Endothelial cell of umbilical vein (primary cell): ENCODE measurements around the gene EEIG1. TPM values are rescaled to one million over a fixed set of nuclear protein-coding genes. Genes with fewer than 3 reads are reported as not detected.

ENCODE experiments used
- BruUV-seq: library from RNA; stranded (reverse); fragments of 400-500 nt; replicated peaks from 2 replicates; lab custom pipeline; 2021; lab: Mats Ljungman, UMichigan
- CTCF ChIA-PET: fragments of 300-600, 350-600 bp; sonication (Branson Sonifier 250); formaldehyde crosslinking; loops from one replicate; lab custom pipeline; 2021; ENCODE audit warnings: antibody characterized with exemption, inconsistent platforms; lab: Charles Lee
- POLR2A ChIA-PET: fragments of 300-600, 350-600 bp; sonication (Branson Sonifier 250); formaldehyde crosslinking; loops from one replicate; lab custom pipeline; 2021; ENCODE audit warnings: antibody characterized with exemption, inconsistent platforms; lab: Charles Lee
- DNase-seq: peaks from one replicate; pipeline ENCODE4 v3.0.0-alpha.2; 2011; ENCODE audit warnings: low read depth, low spot score
- FAIRE-seq: peaks from 2 replicates; lab custom pipeline; 2011; peaks lifted over from hg19 to GRCh38; lab: Jason Lieb, UNC
- H2AFZ ChIP-seq: 2 replicates; pipeline ENCODE4 v1.6.0; 2012; ENCODE audit warnings: low read depth, low read length, control low read depth, inconsistent platforms
- H3K27ac ChIP-seq: 2 replicates; pipeline ENCODE4 v1.5.1; 2011; ENCODE audit warnings: low read depth, mild to moderate bottlenecking, control low read depth, low read length, moderate library complexity; ENCODE audit not compliant: insufficient read depth
- H3K27me3 ChIP-seq, 2 experiments: 2 replicates each; pipeline versions ENCODE4 v1.6.0 to v1.6.1; 2011; ENCODE audit warnings: low read length in 2 of 2, mixed read lengths in 1 of 2; ENCODE audit not compliant: control insufficient read depth in 2 of 2, insufficient read depth in 2 of 2
- H3K36me3 ChIP-seq, 2 experiments: 2 replicates in 1 of 2; 3 replicates in 1 of 2; pipeline ENCODE4 v1.5.1; 2011; ENCODE audit warnings: low read length in 2 of 2, mild to moderate bottlenecking in 1 of 2, moderate library complexity in 1 of 2; ENCODE audit not compliant: control insufficient read depth in 2 of 2, insufficient read depth in 2 of 2; ENCODE audit errors: extremely low read depth in 1 of 2
- H3K4me1 ChIP-seq: 3 replicates; pipeline ENCODE4 v1.5.1; 2011; ENCODE audit warnings: mild to moderate bottlenecking, low read length; ENCODE audit not compliant: control insufficient read depth, insufficient read depth; ENCODE audit errors: extremely low read depth
- H3K4me2 ChIP-seq: 2 replicates; pipeline ENCODE4 v1.6.1; 2011; ENCODE audit warnings: low read length, control low read depth, mixed read lengths; ENCODE audit not compliant: insufficient read depth
- H3K4me3 ChIP-seq, 3 experiments: fragments of 200-600 bp in 1 of 3; sonication (generic), shearing (Covaris generic) in 1 of 3; replicated peaks in 1 of 3; 2 replicates each; pipeline ENCODE4 v1.5.1; 2011 to 2016; ENCODE audit warnings: control low read depth in 3 of 3, low read length in 3 of 3, mild to moderate bottlenecking in 2 of 3, inconsistent platforms in 1 of 3, low read depth in 1 of 3, moderate library complexity in 1 of 3; ENCODE audit not compliant: insufficient read depth in 1 of 3
- H3K79me2 ChIP-seq: 2 replicates; pipeline ENCODE4 v1.6.0; 2012; ENCODE audit warnings: low read length, inconsistent platforms; ENCODE audit not compliant: control insufficient read depth, insufficient read depth
- H3K9ac ChIP-seq: replicated peaks from 2 replicates; pipeline ENCODE3; 2011; ENCODE audit warnings: low read length, control low read depth; ENCODE audit not compliant: insufficient read depth; ENCODE audit errors: extremely low read depth
- H3K9me1 ChIP-seq: replicated peaks from 3 replicates; pipeline ENCODE4 v1.6.0; 2011; ENCODE audit warnings: mild to moderate bottlenecking, low read length; ENCODE audit not compliant: control insufficient read depth, insufficient read depth; ENCODE audit errors: extremely low read depth
- H3K9me3 ChIP-seq: replicated peaks from 2 replicates; pipeline ENCODE4 v1.5.1; 2012; ENCODE audit warnings: low read length, inconsistent platforms; ENCODE audit not compliant: control insufficient read depth, insufficient read depth
- H4K20me1 ChIP-seq: replicated peaks from 2 replicates; pipeline ENCODE3; 2011; ENCODE audit warnings: mild to moderate bottlenecking, low read length; ENCODE audit not compliant: control insufficient read depth, insufficient read depth; ENCODE audit errors: extremely low read depth
- EZH2 ChIP-seq: IDR thresholded peaks from 2 replicates; pipeline ENCODE4 v1.6.1; 2012; ENCODE audit warnings: borderline replicate concordance, low read depth, mild to moderate bottlenecking, moderate library complexity, low read length, inconsistent platforms; ENCODE audit not compliant: severe bottlenecking
- FOS ChIP-seq: IDR thresholded peaks from 2 replicates; pipeline ENCODE4 v1.6.1; 2011; ENCODE audit warnings: mild to moderate bottlenecking, low read length, moderate library complexity, borderline replicate concordance; ENCODE audit not compliant: insufficient read depth
- GATA2 ChIP-seq: IDR thresholded peaks from 2 replicates; pipeline ENCODE4 v1.7.0; 2011; ENCODE audit warnings: low read depth, mild to moderate bottlenecking, moderate library complexity, mixed read lengths, low read length; ENCODE audit not compliant: insufficient read length, insufficient read depth
- JUN ChIP-seq: IDR thresholded peaks from 2 replicates; pipeline ENCODE4 v1.6.1; 2011; ENCODE audit warnings: borderline replicate concordance, low read depth; ENCODE audit not compliant: insufficient read length, insufficient read depth
- MYC ChIP-seq: IDR thresholded peaks from one replicate; pipeline ENCODE4 v1.6.1; 2011; ENCODE audit warnings: mild to moderate bottlenecking, low read depth, low read length
- POLR2A ChIP-seq: IDR thresholded peaks from 2 replicates; pipeline ENCODE4 v1.6.1; 2012; ENCODE audit warnings: low read depth, mild to moderate bottlenecking, control low read depth, low read length
- POLR2AphosphoS5 ChIP-seq: IDR thresholded peaks from 2 replicates; pipeline ENCODE4 v1.6.1; 2012; ENCODE audit warnings: low read depth, mild to moderate bottlenecking, control low read depth, low read length, moderate library complexity; ENCODE audit not compliant: insufficient read depth
- dilution Hi-C: fragments of 300-500 bp; cut with MboI; formaldehyde crosslinking; loops from one replicate; pipeline ENCODE4 v1.15.0; 2019; ENCODE audit warnings: low sequenced_read_pairs; ENCODE audit not compliant: extremely low pct_ligation_motif_present
- intact Hi-C: fragments of 100-400 bp; cut with micrococcal nuclease; formaldehyde crosslinking; loops from one replicate; pipeline ENCODE4 v1.10.0; 2022
- polyA plus RNA-seq, 4 experiments: library from polyadenylated mRNA; depleted of rRNA in 3 of 4; stranded (reverse) in 3 of 4; unstranded in 1 of 4; fragments of >200 nt; gene quantifications; 2 replicates each; pipeline versions ENCODE4 v1.2.1 to v1.2.3, GENCODE V29; 2011 to 2012; ENCODE audit warnings: missing spikeins in 1 of 4
- total RNA-seq: library from RNA; stranded (reverse); gene quantifications from 2 replicates; pipeline ENCODE4 v1.2.3, GENCODE V29; 2021
- TF ChIP-seq, protein P1 (sequence below): IDR thresholded peaks from 2 replicates; pipeline ENCODE4 v1.6.1; 2011; ENCODE audit not compliant: insufficient read depth, insufficient read length
- TF ChIP-seq, protein P2 (sequence below), 2 donors: IDR thresholded peaks; 1 replicate in 1 of 2; 2 replicates in 1 of 2; pipeline ENCODE4 v1.5.1; 2011; ENCODE audit warnings: low read length in 2 of 2, mild to moderate bottlenecking in 2 of 2, moderate library complexity in 2 of 2, control low read depth in 1 of 2, inconsistent platforms in 1 of 2, low read depth in 1 of 2; ENCODE audit not compliant: insufficient read depth in 1 of 2; ENCODE audit errors: extremely low read depth in 1 of 2

The EEIG1 gene
- total and polyA plus RNA-seq, 2 donors (not counting 3 experiments of a cell fraction or from before 2014, with no cell fraction given) = 8.4 to 19.0 TPM

DNA sequence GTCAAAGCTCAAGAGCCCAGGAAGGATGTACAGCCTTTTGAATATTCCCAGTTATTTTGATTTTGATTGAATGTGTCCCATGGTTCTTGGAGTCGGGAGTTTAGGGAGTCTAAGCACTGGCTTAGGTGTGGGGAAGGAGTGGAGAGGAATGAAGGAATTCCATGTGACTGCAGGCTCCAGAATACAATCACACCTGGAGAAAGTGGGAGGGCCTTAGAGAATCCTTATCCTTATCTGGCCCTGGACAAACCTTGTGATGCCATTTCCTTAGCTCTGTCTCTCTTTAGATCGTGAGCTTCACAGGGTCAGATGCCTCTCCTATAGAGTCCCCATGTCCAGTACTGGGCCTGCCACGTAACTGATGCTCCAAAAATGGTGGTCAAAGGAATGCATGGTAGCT, 4.2 kb upstream of the EEIG1 start:
- CTCF ChIA-PET = no interaction called here
- Histone ChIP-seq H3K4me1 (peaks cover 6% of the 10 kb centered on the region), H3K79me2 (no peaks in the 10 kb centered on the region), H3K36me3 (no peaks in the 10 kb centered on the region), H3K27ac (no peak overlapping the region), H3K27me3 (no peaks in the 10 kb centered on the region), H3K4me3 (no peak overlapping the region), H3K9ac (no peak overlapping the region), H4K20me1 (no peaks in the 10 kb centered on the region), H3K9me3 (no peaks in the 10 kb centered on the region), H3K4me2 (no peak overlapping the region), H3K9me1 (no peaks in the 10 kb centered on the region), H2AFZ (no peak overlapping the region)
- POLR2A ChIA-PET = no interaction called here
- BruUV-seq = no TSS peak
- FAIRE-seq = no peak
- TF ChIP-seq, protein P1, sequence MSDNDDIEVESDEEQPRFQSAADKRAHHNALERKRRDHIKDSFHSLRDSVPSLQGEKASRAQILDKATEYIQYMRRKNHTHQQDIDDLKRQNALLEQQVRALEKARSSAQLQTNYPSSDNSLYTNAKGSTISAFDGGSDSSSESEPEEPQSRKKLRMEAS = no peak
- no peak for TF ChIP-seq MYC
- TF ChIP-seq, protein P2, sequence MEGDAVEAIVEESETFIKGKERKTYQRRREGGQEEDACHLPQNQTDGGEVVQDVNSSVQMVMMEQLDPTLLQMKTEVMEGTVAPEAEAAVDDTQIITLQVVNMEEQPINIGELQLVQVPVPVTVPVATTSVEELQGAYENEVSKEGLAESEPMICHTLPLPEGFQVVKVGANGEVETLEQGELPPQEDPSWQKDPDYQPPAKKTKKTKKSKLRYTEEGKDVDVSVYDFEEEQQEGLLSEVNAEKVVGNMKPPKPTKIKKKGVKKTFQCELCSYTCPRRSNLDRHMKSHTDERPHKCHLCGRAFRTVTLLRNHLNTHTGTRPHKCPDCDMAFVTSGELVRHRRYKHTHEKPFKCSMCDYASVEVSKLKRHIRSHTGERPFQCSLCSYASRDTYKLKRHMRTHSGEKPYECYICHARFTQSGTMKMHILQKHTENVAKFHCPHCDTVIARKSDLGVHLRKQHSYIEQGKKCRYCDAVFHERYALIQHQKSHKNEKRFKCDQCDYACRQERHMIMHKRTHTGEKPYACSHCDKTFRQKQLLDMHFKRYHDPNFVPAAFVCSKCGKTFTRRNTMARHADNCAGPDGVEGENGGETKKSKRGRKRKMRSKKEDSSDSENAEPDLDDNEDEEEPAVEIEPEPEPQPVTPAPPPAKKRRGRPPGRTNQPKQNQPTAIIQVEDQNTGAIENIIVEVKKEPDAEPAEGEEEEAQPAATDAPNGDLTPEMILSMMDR (IDR thresholded peaks at IDR 0.05; ENCODE audit: extremely low read depth in 1 of 2, insufficient read depth in 1 of 2, low read depth in 1 of 2, low read length in 2 of 2) = no peak
- no peak for TF ChIP-seq JUN
- no peak for TF ChIP-seq EZH2
- TF ChIP-seq POLR2AphosphoS5 = no peak
- no peak for TF ChIP-seq FOS
- TF ChIP-seq POLR2A = no peak
- no peak for TF ChIP-seq GATA2
- no peak for DNase-seq
- dilution Hi-C loops (no loop called here), intact Hi-C loops (no loop called here)
